Transverse colon (tissue), 4 donors: ENCODE data around the gene CLASP2.

Experiments used
- CTCF ChIP-seq, 5 experiments: fragments of 200-600 bp in 3 of 5; fragments of 450-650 bp in 2 of 5; sonication (generic) in 3 of 5; IDR thresholded peaks; 1 replicate in 2 of 5; 2 replicates in 3 of 5; pipeline ENCODE4 v1.5.1; 2016 to 2017; ENCODE audit warnings: antibody characterized with exemption in 5 of 5, inconsistent platforms in 3 of 5, mild to moderate bottlenecking in 2 of 5, moderate library complexity in 1 of 5
- EP300 ChIP-seq: sonication (generic); formaldehyde crosslinking; IDR thresholded peaks from one replicate; pipeline ENCODE4 v1.6.1; 2017; ENCODE audit warnings: antibody characterized with exemption, low read depth
- POLR2A ChIP-seq: fragments of 450-650 bp; IDR thresholded peaks from one replicate; pipeline ENCODE4 v1.6.1; 2016; ENCODE audit warnings: antibody characterized with exemption, mild to moderate bottlenecking, moderate library complexity
- POLR2AphosphoS5 ChIP-seq, 3 donors: sonication (generic); formaldehyde crosslinking; IDR thresholded peaks; one replicate each; pipeline ENCODE4 v1.6.1; 2016; ENCODE audit warnings: antibody characterized with exemption in 3 of 3

DNA sequence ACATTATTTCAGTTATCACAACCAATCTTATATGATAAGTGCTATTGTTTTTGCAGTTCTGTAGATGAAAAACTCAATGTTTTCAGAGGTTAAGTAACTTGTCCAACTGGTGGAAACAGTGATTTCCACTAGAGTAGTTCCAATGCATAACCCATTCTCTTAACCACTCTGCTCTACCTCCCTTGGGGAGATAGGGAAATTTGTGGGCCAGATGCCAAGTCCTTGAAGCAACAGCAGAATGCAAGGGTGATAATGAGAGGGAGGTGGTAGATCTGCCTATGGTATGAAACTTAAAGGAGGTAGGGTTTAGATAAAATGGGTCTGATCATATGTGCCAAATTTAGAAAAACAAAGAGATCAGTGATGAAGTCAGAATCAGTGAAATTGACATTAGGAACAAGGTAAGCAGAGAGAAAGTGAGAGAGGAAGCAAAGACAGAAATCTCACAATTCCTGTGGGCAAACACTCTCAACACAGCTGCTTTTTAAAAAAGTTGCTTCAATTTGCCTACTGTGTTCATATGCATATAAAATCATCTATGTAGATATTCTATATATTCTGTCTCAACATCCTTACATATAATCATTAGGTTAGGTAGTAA lies 227.3 kb downstream of the CLASP2 start:
- TF ChIP-seq POLR2A (no peak), CTCF (IDR thresholded peaks at IDR 0.05) (no peak), POLR2AphosphoS5 (IDR thresholded peaks at IDR 0.05) (no peak), EP300 (no peak)
